GM10248 (cell line): ENCODE measurements around the gene STK39.

Experiments used
- CTCF ChIA-PET: fragments of 300-600 bp; sonication (Branson Sonifier 250); formaldehyde crosslinking; extraction: SDS; loops from one replicate; lab custom pipeline; 2021; ENCODE audit warnings: antibody characterized with exemption; lab: Yijun Ruan, JAX
- POLR2A ChIA-PET: fragments of 350-650 bp; sonication (Branson Sonifier 250); formaldehyde crosslinking; extraction: SDS; loops from one replicate; lab custom pipeline; 2020; ENCODE audit warnings: antibody characterized with exemption; lab: Yijun Ruan, JAX
- DNase-seq: peaks from one replicate; pipeline ENCODE4 v3.0.0; 2012; ENCODE audit errors: extremely low spot score
- TF ChIP-seq, protein P1 (sequence below): IDR thresholded peaks from 2 replicates; pipeline ENCODE4 v1.5.1; 2012; ENCODE audit warnings: mild to moderate bottlenecking, low read depth; ENCODE audit errors: extremely low read depth, missing control alignments, control extremely low read depth

Gene STK39

DNA sequence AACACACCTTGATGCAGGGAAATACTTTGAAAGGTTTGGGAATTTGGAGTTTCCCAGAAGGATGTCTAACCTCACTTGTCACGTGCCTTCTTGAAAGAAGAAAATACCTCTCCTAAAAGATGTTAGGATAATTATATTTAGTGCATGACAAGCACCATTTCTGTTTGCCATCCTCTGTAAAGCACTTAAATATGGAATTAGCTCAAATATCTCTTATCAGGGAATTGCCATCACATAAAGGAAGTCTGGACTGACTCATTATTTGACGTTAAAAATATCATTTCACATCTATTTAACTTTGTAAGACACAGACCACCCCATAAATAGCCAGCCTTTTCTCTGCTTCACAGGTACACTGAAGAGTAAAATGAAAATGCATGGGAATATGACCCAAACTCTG, 140.1 kb downstream of the STK39 start:
- POLR2A ChIA-PET: no interaction called here
- DNase-seq: no peak
- CTCF ChIA-PET: interaction anchor here (1.6 to 8.6 kb wide), 2 partner anchors 9 to 11 kb away, joined by 4 to 111 read pairs; no protein-coding TSS in a partner anchor
- TF ChIP-seq, protein P1, sequence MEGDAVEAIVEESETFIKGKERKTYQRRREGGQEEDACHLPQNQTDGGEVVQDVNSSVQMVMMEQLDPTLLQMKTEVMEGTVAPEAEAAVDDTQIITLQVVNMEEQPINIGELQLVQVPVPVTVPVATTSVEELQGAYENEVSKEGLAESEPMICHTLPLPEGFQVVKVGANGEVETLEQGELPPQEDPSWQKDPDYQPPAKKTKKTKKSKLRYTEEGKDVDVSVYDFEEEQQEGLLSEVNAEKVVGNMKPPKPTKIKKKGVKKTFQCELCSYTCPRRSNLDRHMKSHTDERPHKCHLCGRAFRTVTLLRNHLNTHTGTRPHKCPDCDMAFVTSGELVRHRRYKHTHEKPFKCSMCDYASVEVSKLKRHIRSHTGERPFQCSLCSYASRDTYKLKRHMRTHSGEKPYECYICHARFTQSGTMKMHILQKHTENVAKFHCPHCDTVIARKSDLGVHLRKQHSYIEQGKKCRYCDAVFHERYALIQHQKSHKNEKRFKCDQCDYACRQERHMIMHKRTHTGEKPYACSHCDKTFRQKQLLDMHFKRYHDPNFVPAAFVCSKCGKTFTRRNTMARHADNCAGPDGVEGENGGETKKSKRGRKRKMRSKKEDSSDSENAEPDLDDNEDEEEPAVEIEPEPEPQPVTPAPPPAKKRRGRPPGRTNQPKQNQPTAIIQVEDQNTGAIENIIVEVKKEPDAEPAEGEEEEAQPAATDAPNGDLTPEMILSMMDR: no peak

DNA sequence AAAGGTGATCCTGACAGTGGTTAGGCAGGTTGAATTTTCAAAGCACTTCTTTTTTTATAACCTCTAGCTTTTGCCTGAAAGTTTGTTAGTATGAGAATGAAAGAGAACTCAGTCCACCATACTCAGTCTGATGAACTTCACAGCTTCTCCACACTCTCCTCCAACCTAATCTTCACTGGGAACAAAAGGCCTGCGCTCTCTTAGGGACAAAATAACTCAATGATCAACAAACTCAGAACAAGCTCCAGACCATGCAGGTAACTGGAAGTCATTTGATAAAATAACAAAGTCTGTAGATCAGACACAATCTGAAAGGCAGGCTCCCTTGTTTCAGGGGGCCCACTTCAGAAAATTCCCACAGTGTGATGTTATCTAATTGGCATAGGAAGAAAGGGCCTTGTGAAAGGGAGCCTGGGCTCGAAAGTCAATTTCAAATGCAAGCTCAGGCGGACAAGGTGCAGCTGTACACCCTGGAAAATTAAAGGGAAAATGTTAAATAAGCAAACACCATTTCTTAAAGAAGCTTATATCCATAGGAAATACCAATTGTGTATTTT, 142.2 kb downstream of the STK39 start:
- ChIA-PET CTCF (interaction anchor here (1.0 to 8.6 kb wide), 2 partner anchors 9 to 13 kb away, joined by 4 to 111 read pairs; no protein-coding TSS in a partner anchor), POLR2A (no interaction called here)
- DNase-seq: no peak
- TF ChIP-seq, protein P1: no peak

DNA sequence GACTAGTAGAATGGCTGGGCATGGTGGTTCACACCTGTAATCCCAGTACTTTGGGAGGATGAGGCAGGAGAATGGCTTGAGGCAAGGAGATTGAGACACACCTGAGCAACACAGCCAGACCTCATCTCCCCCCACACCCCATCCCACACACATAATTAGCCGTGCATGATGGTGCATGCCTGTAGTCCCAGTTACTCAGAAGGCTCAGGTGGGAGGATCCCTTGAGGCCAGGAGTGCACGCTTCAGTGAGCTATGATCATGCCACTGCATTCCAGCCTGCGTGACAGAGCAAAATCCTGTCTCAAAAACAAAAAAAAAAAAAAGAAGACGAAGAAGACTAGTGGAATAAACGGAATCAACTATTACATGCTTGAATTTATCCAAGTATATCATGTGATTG, 150.0 kb downstream of the STK39 start:
- no peak for DNase-seq
- TF ChIP-seq, protein P1: no peak
- CTCF ChIA-PET: no interaction called here
- POLR2A ChIA-PET: no interaction called here

DNA sequence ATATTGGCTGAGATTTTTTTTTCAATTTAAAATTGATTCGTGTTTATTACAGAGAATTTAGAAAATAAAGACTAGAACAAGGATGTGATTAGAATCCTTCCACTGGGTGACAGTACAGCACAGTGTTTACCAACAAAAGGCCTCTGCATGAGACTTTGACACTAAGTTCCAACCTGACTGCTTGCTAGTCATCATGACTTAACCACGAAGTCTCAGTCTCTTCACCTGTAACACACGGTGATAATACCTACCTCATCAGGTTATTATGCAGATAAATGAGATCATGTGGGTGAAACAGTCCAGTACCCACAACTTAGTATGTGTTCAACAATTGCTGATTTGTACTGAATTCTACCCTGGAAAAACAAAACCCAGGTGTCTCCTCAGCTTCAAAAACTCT, 151.2 kb downstream of the STK39 start:
- CTCF ChIA-PET: interaction anchor here (0.9 to 1.0 kb wide), 2 partner anchors 20 to 22 kb away, joined by 3 to 4 read pairs; no protein-coding TSS in a partner anchor
- TF ChIP-seq, protein P1: no peak
- DNase-seq: no peak
- POLR2A ChIA-PET: no interaction called here

DNA sequence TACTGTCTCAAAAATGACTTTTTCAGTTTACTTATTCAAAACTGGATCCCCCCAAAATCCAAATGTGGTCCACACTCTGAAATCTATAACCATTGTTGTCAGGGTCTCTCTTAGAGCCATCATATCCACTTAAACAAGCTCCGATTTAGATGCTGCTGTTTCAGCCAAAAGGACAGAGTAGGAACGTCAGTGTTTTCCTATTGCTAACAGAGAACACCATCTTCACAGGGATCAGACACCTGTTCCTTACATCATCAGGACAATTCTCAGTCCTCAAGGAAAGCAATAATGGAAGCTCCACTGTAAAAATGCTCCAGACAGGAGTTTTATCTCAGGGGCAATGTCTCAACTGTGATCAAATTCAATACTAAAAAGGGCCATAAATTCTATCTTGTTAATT, 155.4 kb downstream of the STK39 start:
- DNase-seq: no peak
- ChIA-PET CTCF (interaction anchor here (1.4 to 3.2 kb wide), 2 partner anchors 26 to 29 kb away, joined by 5 to 22 read pairs; no protein-coding TSS in a partner anchor), POLR2A (no interaction called here)
- TF ChIP-seq, protein P1: no peak

DNA sequence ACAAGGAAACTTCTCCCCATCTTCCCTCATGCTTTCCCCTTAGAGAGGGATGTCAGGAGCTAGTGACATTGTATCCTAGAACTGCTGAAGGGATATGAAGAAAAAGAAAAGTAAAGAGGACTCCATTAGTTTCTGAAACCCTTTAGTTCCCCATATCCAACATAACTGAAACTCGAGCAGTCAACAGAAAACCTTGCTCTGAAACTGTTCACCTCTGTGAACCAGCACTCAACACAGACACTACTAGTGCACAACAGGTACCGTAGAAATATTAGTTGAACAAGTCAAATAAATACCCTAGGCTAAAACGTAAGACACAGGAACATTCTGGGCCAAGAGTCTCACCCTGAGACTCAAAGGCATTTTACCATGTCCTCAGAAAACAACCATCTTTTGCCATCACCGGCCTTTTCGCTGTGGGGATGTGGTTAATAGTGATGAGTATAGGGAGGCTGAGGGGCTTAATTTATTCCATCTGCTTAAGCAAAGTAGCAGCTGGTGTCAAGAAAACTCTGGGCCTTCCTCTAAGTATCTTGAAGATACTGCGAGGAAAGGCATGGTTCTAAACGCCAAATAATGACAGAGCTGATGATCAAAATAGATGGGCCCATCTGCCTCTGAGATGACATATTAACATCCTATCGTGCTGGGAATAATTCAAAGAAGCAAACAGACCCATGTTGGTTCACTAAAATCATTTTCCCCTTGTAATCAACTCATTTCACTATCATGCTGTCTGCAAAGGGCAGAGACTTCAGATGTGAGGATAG, 156.8 kb downstream of the STK39 start:
- ChIA-PET POLR2A (no interaction called here), CTCF (interaction anchor here (1.0 to 3.2 kb wide), 3 partner anchors 13 to 29 kb away, joined by 3 to 22 read pairs (median 3); no protein-coding TSS in a partner anchor)
- peak; percentile 38 for DNase-seq
- TF ChIP-seq, protein P1: no peak
